Stomach smooth muscle (tissue), 2 donors: ENCODE results near the gene DNLZ.
"Not testable (repeated sequence)": the region's sequence is repeated elsewhere in the genome, so short reads cannot be mapped to it uniquely, and the experiment has no call there.

Experiments
- H3K27ac ChIP-seq: one replicate; pipeline ENCODE4 v1.7.0; 2013; ENCODE audit warnings: mild to moderate bottlenecking, low read length, inconsistent platforms
- H3K27me3 ChIP-seq, 2 donors: one replicate each; pipeline ENCODE4 v1.7.0; 2013; ENCODE audit warnings: low read length in 2 of 2; ENCODE audit not compliant: insufficient read depth in 2 of 2, control insufficient read depth in 1 of 2
- H3K36me3 ChIP-seq, 2 donors: one replicate each; pipeline ENCODE4 v1.7.0; 2013; ENCODE audit warnings: low read length in 2 of 2; ENCODE audit not compliant: control insufficient read depth in 2 of 2, insufficient read depth in 2 of 2
- H3K4me1 ChIP-seq: one replicate; pipeline ENCODE4 v1.7.0; 2013; ENCODE audit warnings: low read length; ENCODE audit not compliant: control insufficient read depth, insufficient read depth
- H3K4me3 ChIP-seq, 2 donors: one replicate each; pipeline ENCODE4 v1.7.0; 2013; ENCODE audit warnings: low read length in 2 of 2
- H3K9ac ChIP-seq, 2 donors: one replicate each; pipeline ENCODE4 v1.7.0; 2013; ENCODE audit warnings: low read length in 2 of 2, mild to moderate bottlenecking in 1 of 2
- H3K9me3 ChIP-seq, 2 donors: one replicate each; pipeline ENCODE4 v1.7.0; 2013; ENCODE audit warnings: low read length in 2 of 2; ENCODE audit not compliant: control insufficient read depth in 2 of 2
- donor health status: healthy.
- donor health status: Pancreatic carcinoma.

Gene DNLZ

DNA sequence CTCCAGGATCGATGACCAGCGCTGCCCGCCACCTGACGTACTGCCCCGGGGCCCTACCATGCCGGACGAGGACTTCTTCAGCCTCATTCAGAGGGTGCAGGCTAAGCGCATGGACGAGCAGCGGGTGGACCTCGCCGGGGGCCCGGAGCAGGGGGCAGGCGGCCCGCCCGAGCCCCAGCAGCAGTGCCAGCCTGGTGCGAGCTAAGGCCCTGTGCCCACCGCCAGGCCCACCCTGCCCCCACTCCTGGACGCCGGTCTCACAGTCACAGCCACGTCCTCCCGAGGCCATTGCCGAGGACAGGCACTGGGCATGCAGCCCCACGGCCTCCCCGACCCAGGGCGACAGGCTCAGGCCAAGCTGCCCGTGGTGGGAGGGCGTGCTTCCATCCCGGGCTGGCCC lies 5.5 kb downstream of the DNLZ start:
- H3K27me3 ChIP-seq = no peaks in the 10 kb centered on the region
- H3K36me3 ChIP-seq = peaks cover 0 to 2% of the 10 kb centered on the region in 2 donors
- no peak overlapping the region for H3K27ac ChIP-seq
- no peak overlapping the region for H3K4me3 ChIP-seq
- H3K4me1 ChIP-seq = peaks cover 41% of the 10 kb centered on the region
- H3K9me3 ChIP-seq = no peaks in the 10 kb centered on the region
- no peak overlapping the region for H3K9ac ChIP-seq

- Histone ChIP-seq H3K27me3 (no peaks in the 10 kb centered on the region), H3K4me3 (no peak overlapping the region), H3K9me3 (no peaks in the 10 kb centered on the region), H3K9ac (no peak overlapping the region), H3K4me1 (peaks cover 34% of the 10 kb centered on the region), H3K36me3 (peaks cover 0 to 2% of the 10 kb centered on the region in 2 donors), H3K27ac (no peak overlapping the region)
Observed at GRCh38 chr9:136357202-136357725, 6.3 kb downstream of the DNLZ start.

DNA sequence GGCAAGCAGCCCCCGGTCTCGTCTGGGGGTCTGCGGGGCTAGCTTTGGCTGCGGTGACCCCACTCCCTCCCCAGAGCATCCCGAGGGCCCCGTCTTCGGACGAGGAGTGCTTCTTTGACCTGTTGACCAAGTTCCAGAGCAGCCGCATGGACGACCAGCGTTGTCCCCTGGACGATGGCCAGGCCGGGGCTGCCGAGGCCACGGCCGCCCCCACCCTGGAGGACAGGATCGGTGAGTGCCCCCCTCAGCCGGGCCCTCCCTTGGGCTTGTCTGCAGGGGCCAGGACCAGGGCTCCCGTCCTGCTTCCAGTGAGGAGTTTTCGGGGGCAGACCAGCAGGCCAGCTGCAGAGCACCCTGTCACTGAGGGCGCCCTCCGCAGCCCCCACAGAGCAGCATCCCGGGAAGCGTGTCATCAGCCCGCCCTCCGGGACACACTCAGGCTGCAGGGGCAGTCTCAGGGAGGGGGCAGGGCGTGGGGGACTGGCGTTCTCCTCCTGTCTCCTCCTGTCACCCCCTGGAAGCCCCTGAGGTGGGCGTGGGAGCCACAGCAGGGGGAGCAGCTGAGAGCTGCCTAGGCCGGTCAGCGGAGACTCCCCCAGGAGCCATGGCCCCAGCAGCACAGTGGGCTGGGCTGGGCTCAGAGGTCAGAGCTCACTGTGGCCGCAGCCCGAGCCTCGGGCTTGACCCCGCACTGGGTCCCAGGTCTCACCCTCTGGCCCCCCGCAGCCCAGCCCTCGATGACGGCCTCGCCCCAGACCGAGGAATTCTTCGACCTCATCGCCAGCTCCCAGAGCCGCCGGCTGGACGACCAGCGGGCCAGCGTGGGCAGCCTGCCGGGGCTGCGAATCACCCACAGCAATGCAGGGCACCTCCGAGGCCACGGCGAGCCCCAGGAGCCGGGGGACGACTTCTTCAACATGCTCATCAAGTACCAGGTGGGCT lies 7.7 kb downstream of the DNLZ start:
- Histone ChIP-seq H3K4me3 (no peak overlapping the region), H3K27ac (no peak overlapping the region), H3K9me3 (no peaks in the 10 kb centered on the region), H3K27me3 (no peaks in the 10 kb centered on the region), H3K4me1 (peaks cover 20% of the 10 kb centered on the region), H3K9ac (no peak overlapping the region), H3K36me3 (peaks cover 0 to 2% of the 10 kb centered on the region in 2 donors)

- Histone ChIP-seq H3K4me3 (no peak overlapping the region), H3K27ac (peak overlapping the region; percentile 37), H3K9me3 (no peaks in the 10 kb centered on the region), H3K4me1 (peaks cover 16% of the 10 kb centered on the region), H3K27me3 (no peaks in the 10 kb centered on the region), H3K36me3 (peaks cover 0 to 2% of the 10 kb centered on the region in 2 donors), H3K9ac (no peak overlapping the region)
Observed at GRCh38 chr9:136354592-136355085, 8.9 kb downstream of the DNLZ start.

DNA sequence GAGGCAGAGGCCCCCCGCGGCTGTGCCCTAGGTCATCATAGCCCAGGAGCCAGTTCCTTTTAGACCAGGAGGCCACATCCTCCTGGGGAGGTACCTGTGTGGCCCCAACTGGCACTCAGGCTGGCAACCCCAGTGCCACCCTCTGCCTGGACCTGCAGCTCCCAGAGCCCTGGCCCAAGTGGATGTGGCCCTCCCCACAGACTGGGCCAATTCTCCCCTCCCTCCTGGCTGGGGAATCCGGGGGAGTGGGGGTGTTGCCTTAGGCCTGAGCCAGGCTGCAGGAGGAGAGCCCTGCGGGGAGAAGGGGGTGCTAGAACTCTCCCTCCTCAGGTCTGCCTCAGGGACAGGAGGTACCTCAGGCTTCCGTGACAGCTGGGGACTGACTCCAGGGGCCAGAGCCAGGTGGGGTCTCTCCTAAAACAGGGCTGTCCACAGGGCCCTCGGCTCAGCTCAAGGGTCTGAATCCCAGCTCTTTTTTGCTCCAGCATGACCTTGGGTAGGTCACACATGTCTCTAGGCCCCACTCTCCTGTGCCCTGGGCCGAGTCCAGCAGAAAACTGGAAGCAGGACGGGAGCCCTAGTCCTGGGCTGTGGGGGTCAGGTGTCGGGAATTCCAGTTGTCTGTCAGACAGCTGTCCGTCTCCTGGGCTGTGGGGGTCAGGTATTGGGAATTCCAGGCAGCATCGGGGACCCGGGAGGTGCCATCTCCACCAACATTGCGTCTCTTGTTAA lies 9.6 kb downstream of the DNLZ start:
- Histone ChIP-seq H3K27ac (peak overlapping the region; percentile 37), H3K4me1 (peaks cover 16% of the 10 kb centered on the region), H3K9me3 (no peaks in the 10 kb centered on the region), H3K4me3 (no peak overlapping the region), H3K9ac (no peak overlapping the region), H3K27me3 (no peaks in the 10 kb centered on the region), H3K36me3 (peaks cover 0 to 5% of the 10 kb centered on the region in 2 donors)

DNA sequence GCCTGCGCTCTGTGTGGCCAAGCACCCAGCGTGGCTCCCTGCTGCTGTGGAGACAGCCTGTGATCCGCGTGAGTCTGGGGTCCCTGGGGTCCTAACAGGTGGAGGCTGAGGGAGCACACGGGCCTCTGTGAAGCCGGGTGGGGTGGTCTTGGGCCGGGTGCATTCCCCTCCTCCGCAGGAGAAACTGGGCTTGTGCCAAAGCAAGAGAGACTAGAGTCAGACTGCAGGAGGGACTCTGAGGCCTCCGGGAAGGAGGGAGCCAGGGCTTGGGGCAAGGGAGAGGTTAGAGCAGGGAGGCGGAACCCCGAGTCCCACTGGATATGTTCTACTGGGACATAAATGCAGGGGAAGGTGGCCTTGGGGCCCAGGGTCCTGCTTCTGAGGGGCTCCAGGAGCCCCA lies 10.5 kb downstream of the DNLZ start:
- Histone ChIP-seq H3K4me3 (no peak overlapping the region), H3K9me3 (no peaks in the 10 kb centered on the region), H3K27me3 (no peaks in the 10 kb centered on the region), H3K27ac (no peak overlapping the region), H3K36me3 (peaks cover 0 to 5% of the 10 kb centered on the region in 2 donors), H3K4me1 (peaks cover 16% of the 10 kb centered on the region), H3K9ac (no peak overlapping the region)

- H3K9ac ChIP-seq = no peak overlapping the region
- peaks cover 16% of the 10 kb centered on the region for H3K4me1 ChIP-seq
- H3K27me3 ChIP-seq = no peaks in the 10 kb centered on the region
- no peaks in the 10 kb centered on the region for H3K9me3 ChIP-seq
- H3K27ac ChIP-seq = no peak overlapping the region
- no peak overlapping the region for H3K4me3 ChIP-seq
- H3K36me3 ChIP-seq = peaks cover 0 to 5% of the 10 kb centered on the region in 2 donors
Observed at GRCh38 chr9:136352682-136353081, 10.9 kb downstream of the DNLZ start.

GRCh38 chr9:136351868-136352267 lies 11.7 kb downstream of the DNLZ start:
- H3K27me3 ChIP-seq, H3K9ac ChIP-seq, H3K9me3 ChIP-seq, H3K36me3 ChIP-seq, H3K4me3 ChIP-seq, H3K27ac ChIP-seq: not testable (repeated sequence)
- peaks cover 16% of the 10 kb centered on the region for H3K4me1 ChIP-seq

- H3K4me3 ChIP-seq = no peak overlapping the region
- no peak overlapping the region for H3K27ac ChIP-seq
- peaks cover 17% of the 10 kb centered on the region for H3K4me1 ChIP-seq
- no peaks in the 10 kb centered on the region for H3K27me3 ChIP-seq
- peaks cover 0 to 3% of the 10 kb centered on the region in 2 donors for H3K36me3 ChIP-seq
- no peak overlapping the region for H3K9ac ChIP-seq
- no peaks in the 10 kb centered on the region for H3K9me3 ChIP-seq
Observed at GRCh38 chr9:136351252-136351800, 12.2 kb downstream of the DNLZ start.

GRCh38 chr9:136349546-136349945 lies 14.0 kb downstream of the DNLZ start:
- no peak overlapping the region for H3K27ac ChIP-seq
- no peaks in the 10 kb centered on the region for H3K27me3 ChIP-seq
- H3K36me3 ChIP-seq = peaks cover 0 to 3% of the 10 kb centered on the region in 2 donors
- H3K9ac ChIP-seq = no peak overlapping the region
- H3K4me1 ChIP-seq = peaks cover 18% of the 10 kb centered on the region
- no peaks in the 10 kb centered on the region for H3K9me3 ChIP-seq
- no peak overlapping the region for H3K4me3 ChIP-seq
